ENCODE measurements around the gene UAP1L1. TPM values are rescaled to one million over a fixed set of nuclear protein-coding genes. Genes with fewer than 3 reads are reported as not detected.

The UAP1L1 gene
- total RNA-seq, 1 donor from 2014 or later, result 0.57 TPM

GRCh38 chr9:137095664-137096517 lies 18.6 kb downstream of the UAP1L1 start:
- Mint-ChIP-seq H3K9me3 (ENCODE audit: low read depth) (no peaks in the 10 kb centered on the region), H3K4me1 (ENCODE audit: low read depth) (no peaks in the 10 kb centered on the region), H3K4me3 (ENCODE audit: low read depth) (no peak overlapping the region), H3K36me3 (ENCODE audit: insufficient read depth) (peaks cover 10% of the 10 kb centered on the region), H3K27me3 (no peaks in the 10 kb centered on the region), H3K27ac (peak overlapping the region; percentile 49)
- peak; percentile 13 for TF ChIP-seq CTCF (IDR thresholded peaks at IDR 0.05; ENCODE audit: unreplicated experiment)
- DNase-seq (ENCODE audit: low spot score, unreplicated experiment), result no peak

- no peak for DNase-seq (ENCODE audit: low spot score, unreplicated experiment)
- peaks cover 10% of the 10 kb centered on the region for H3K36me3 Mint-ChIP-seq (ENCODE audit: insufficient read depth)
- no peaks in the 10 kb centered on the region for H3K27me3 Mint-ChIP-seq
- H3K4me3 Mint-ChIP-seq (ENCODE audit: low read depth), result no peak overlapping the region
- no peak for TF ChIP-seq CTCF (IDR thresholded peaks at IDR 0.05; ENCODE audit: unreplicated experiment)
- H3K9me3 Mint-ChIP-seq (ENCODE audit: low read depth), result no peaks in the 10 kb centered on the region
- no peaks in the 10 kb centered on the region for H3K4me1 Mint-ChIP-seq (ENCODE audit: low read depth)
- no peak overlapping the region for H3K27ac Mint-ChIP-seq
These were observed 19.6 kb downstream of the UAP1L1 start for GRCh38 chr9:137096785-137097546.

- H3K36me3 Mint-ChIP-seq (ENCODE audit: insufficient read depth), result peaks cover 6% of the 10 kb centered on the region
- no peaks in the 10 kb centered on the region for H3K27me3 Mint-ChIP-seq
- H3K9me3 Mint-ChIP-seq (ENCODE audit: low read depth), result no peaks in the 10 kb centered on the region
- no peak for TF ChIP-seq CTCF (IDR thresholded peaks at IDR 0.05; ENCODE audit: unreplicated experiment)
- H3K27ac Mint-ChIP-seq, result no peak overlapping the region
- no peak for DNase-seq (ENCODE audit: low spot score, unreplicated experiment)
- no peak overlapping the region for H3K4me3 Mint-ChIP-seq (ENCODE audit: low read depth)
- no peaks in the 10 kb centered on the region for H3K4me1 Mint-ChIP-seq (ENCODE audit: low read depth)
These were observed 20.6 kb downstream of the UAP1L1 start for GRCh38 chr9:137097761-137098462.

GRCh38 chr9:137099231-137099630 lies 21.9 kb downstream of the UAP1L1 start:
- H3K27me3 Mint-ChIP-seq, result no peaks in the 10 kb centered on the region
- no peak for DNase-seq (ENCODE audit: low spot score, unreplicated experiment)
- H3K27ac Mint-ChIP-seq, result no peak overlapping the region
- H3K36me3 Mint-ChIP-seq (ENCODE audit: insufficient read depth), result peaks cover 11% of the 10 kb centered on the region
- no peak overlapping the region for H3K4me3 Mint-ChIP-seq (ENCODE audit: low read depth)
- no peaks in the 10 kb centered on the region for H3K9me3 Mint-ChIP-seq (ENCODE audit: low read depth)
- no peak for TF ChIP-seq CTCF (IDR thresholded peaks at IDR 0.05; ENCODE audit: unreplicated experiment)
- H3K4me1 Mint-ChIP-seq (ENCODE audit: low read depth), result no peaks in the 10 kb centered on the region
